ENCODE measurements around the gene MBP. TPM values are rescaled to one million over a fixed set of nuclear protein-coding genes. Genes with fewer than 3 reads are reported as not detected.

The MBP gene
- total RNA-seq, 4 donors from 2014 or later, result 40.9 to 67.7 (median 51.8) TPM

DNA sequence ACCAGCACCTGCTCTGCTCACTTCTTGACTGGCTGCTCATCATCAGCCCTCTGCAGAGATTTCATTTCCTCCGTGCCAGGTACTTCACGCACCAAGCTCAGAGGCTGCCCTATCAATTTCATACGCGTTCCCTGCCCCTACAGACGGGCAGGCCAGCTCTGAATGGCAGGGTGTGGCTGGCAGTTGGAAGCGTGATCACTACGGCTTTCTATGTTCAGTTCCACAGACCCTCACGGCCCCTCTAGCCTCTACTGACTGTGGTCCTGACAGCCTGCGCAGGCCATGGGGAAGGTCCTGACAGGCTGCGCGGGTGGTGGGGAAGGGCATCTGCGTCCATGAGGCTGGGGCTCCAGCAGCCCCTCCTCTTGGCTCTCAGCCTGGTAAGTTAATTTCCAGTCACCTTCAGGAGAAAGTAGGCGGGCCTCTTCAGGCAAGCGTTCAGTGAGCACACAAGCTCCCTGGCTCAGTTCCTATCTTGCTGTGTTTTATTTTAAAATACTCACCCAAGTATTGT lies 155.4 kb downstream of the MBP start:
- Histone ChIP-seq H3K27ac (peak overlapping the region in 2 of 4 donors; percentile 60 to 66), H3K27me3 (no peaks in the 10 kb centered on the region), H3K4me1 (peaks cover 0 to 5% (median 2%) of the 10 kb centered on the region in 4 donors), H3K36me3 (no peaks in the 10 kb centered on the region), H3K9me3 (no peaks in the 10 kb centered on the region), H3K4me3 (peak overlapping the region in 2 of 4 donors; percentile 15 to 23)
- peak in 2 of 3 donors; percentile 15 to 75 for DNase-seq
- TF ChIP-seq POLR2A (IDR thresholded peaks at IDR 0.05), result no peak
- TF ChIP-seq, protein P1, sequence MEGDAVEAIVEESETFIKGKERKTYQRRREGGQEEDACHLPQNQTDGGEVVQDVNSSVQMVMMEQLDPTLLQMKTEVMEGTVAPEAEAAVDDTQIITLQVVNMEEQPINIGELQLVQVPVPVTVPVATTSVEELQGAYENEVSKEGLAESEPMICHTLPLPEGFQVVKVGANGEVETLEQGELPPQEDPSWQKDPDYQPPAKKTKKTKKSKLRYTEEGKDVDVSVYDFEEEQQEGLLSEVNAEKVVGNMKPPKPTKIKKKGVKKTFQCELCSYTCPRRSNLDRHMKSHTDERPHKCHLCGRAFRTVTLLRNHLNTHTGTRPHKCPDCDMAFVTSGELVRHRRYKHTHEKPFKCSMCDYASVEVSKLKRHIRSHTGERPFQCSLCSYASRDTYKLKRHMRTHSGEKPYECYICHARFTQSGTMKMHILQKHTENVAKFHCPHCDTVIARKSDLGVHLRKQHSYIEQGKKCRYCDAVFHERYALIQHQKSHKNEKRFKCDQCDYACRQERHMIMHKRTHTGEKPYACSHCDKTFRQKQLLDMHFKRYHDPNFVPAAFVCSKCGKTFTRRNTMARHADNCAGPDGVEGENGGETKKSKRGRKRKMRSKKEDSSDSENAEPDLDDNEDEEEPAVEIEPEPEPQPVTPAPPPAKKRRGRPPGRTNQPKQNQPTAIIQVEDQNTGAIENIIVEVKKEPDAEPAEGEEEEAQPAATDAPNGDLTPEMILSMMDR (IDR thresholded peaks at IDR 0.05), result no peak

DNA sequence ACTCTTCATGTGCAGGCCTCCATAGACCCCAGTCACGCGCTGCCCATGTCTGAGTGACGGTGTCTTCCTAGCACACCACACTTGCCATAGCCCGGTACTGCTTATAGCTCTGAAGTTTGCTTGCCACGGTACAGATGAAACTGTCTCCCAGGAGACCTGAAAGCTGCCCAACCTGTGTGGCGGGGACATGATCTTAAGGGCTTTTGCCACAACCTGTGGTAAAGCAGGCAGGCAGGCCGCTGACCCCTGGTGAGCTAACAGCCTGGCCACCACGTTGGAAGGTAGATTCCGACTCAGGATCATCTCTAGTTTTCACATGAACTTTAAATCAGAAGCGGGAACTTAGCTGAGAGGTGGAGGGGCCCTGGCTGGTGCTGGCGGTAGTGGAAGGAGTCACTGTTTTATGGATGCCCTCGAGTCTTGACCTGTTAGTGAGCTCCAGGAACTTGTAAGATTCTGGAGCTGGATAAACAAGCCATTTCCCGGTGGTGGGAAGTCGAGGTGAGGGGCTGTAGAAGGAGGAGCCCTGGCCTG lies 156.9 kb downstream of the MBP start:
- no peak overlapping the region for H3K27ac ChIP-seq
- H3K9me3 ChIP-seq, result no peaks in the 10 kb centered on the region
- H3K4me1 ChIP-seq, result peaks cover 0 to 5% (median 2%) of the 10 kb centered on the region in 4 donors
- TF ChIP-seq, protein P1 (IDR thresholded peaks at IDR 0.05), result no peak
- no peak for TF ChIP-seq POLR2A (IDR thresholded peaks at IDR 0.05)
- no peak for DNase-seq
- H3K27me3 ChIP-seq, result no peaks in the 10 kb centered on the region
- no peak overlapping the region for H3K4me3 ChIP-seq
- H3K36me3 ChIP-seq, result no peaks in the 10 kb centered on the region

DNA sequence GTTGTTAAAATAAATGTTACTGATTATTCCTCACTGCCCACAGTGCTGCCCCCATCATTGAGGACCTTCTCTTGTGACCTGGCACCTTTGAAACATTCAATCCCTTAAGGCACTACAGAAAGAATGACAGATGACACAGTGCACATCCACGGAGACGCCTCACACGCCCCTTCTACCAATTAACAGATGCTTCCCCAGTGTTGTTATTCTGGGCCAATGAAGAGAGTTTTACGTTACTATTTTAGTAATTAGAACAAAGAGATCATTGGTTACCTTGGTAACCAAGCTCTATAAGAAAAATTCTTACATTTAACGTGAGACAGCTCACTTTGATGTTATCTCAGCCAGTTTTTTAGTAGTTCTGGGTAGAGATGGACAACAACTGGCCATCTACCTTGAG lies 158.2 kb downstream of the MBP start:
- TF ChIP-seq, protein P1 (IDR thresholded peaks at IDR 0.05), result no peak
- no peak for TF ChIP-seq POLR2A (IDR thresholded peaks at IDR 0.05)
- H3K4me1 ChIP-seq, result peaks cover 0 to 5% (median 2%) of the 10 kb centered on the region in 4 donors
- no peak for DNase-seq

DNA sequence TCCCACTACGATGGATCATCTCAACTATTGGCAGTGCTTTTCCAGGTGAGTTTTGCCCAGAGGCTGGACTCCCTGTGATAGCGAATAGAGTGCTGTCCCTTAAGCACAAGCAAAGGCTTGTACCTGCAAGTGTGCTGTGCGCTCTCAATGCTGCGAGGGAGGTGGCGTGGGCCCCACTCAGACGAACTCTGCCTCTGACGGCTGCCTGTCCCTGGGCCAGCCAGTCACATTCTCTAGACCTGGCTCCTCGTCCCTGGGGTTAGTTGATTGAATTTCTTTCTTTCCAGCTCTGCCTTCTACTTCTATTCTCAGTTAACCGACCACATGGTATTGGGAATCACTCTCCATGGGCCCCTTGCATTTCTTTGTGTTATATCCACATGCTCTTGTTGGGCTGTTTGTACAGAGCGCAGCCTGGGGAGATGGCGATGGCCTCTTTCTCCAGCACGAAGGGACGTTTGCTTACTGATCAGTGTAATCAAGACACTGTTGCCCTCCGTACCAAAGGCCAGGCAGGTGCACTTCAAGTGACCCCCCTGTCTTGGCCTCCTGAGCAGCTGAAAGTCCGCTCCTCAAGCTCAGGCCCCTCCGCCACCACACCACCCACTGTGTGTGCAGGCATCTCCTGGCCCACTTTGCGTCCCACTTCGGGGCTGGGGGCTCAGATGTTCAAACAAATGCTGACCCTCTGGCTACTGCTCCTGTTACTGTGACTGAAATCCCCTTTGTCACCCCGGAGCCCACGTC lies 158.9 kb downstream of the MBP start:
- DNase-seq, result no peak
- peaks cover 0 to 6% (median 0%) of the 10 kb centered on the region in 3 donors for H3K36me3 ChIP-seq
- no peak overlapping the region for H3K4me3 ChIP-seq
- peaks cover 0 to 5% (median 2%) of the 10 kb centered on the region in 4 donors for H3K4me1 ChIP-seq
- TF ChIP-seq POLR2A (IDR thresholded peaks at IDR 0.05), result no peak
- H3K9me3 ChIP-seq, result no peaks in the 10 kb centered on the region
- H3K27ac ChIP-seq, result no peak overlapping the region
- H3K27me3 ChIP-seq, result no peaks in the 10 kb centered on the region

More for the DNA sequence above, 158.2 kb downstream of the MBP start:
- Histone ChIP-seq H3K27me3 (no peaks in the 10 kb centered on the region), H3K9me3 (no peaks in the 10 kb centered on the region), H3K27ac (no peak overlapping the region), H3K36me3 (no peaks in the 10 kb centered on the region), H3K4me3 (no peak overlapping the region)

DNA sequence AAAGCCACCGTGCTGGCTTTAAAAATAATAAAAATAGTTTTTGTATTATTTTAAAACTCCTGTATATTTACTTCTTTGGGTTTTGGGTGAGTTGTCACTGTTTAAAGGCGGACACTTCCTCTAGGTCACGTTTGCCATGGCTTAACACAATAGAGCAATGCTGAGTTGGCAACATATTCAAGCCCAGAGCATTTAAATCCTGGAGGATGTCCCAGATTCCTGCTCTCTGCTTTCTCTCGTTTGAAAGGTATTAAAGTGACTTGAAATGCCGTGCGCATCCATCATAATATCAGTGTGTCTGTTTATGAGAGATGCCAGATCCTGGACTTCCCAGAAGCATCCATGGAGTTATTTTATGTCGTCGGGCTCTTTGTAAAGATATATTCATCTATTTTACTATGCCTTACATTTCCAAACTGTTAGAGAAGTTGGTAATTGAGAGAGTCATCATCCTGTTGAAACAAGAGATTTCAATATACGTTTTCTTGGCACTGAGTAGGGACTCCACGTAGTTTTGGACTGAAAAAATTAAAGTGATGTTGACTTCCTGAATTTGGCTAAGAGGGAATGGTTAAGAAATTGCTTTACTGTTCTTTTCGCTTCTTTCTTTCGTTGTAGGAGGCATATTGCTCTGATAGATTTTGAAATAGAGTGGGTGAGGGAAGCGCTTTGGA lies 159.6 kb downstream of the MBP start:
- TF ChIP-seq, protein P1 (IDR thresholded peaks at IDR 0.05), result no peak
- no peak for TF ChIP-seq POLR2A (IDR thresholded peaks at IDR 0.05)
- H3K4me3 ChIP-seq, result no peak overlapping the region
- H3K4me1 ChIP-seq, result peaks cover 0 to 4% (median 2%) of the 10 kb centered on the region in 4 donors
- H3K27me3 ChIP-seq, result no peaks in the 10 kb centered on the region
- H3K9me3 ChIP-seq, result no peaks in the 10 kb centered on the region
- H3K27ac ChIP-seq, result no peak overlapping the region
- DNase-seq, result no peak
- peaks cover 0 to 11% (median 0%) of the 10 kb centered on the region in 3 donors for H3K36me3 ChIP-seq
